D721Med (cell line): ENCODE data around the gene RAB36.

Source experiments
- DNase-seq: peaks from one replicate; pipeline ENCODE4 v3.0.0; 2011; ENCODE audit warnings: low spot score; ENCODE audit not compliant: insufficient read length
- FAIRE-seq: peaks from 2 replicates; lab custom pipeline; 2011; peaks lifted over from hg19 to GRCh38; lab: Jason Lieb, UNC
- TF ChIP-seq, protein P1 (sequence below): IDR thresholded peaks from 2 replicates; pipeline ENCODE4 v1.5.1; 2012; ENCODE audit warnings: mild to moderate bottlenecking, control low read depth; ENCODE audit not compliant: insufficient read depth; ENCODE audit errors: missing control alignments

RAB36 gene

GRCh38 chr22:23144432-23144831 lies 845 bp upstream of the RAB36 start:
- no peak for FAIRE-seq
- DNase-seq: no peak

GRCh38 chr22:23145878-23146470 lies 697 bp downstream of the RAB36 start:
- DNase-seq: no peak
- FAIRE-seq: no peak
- TF ChIP-seq, protein P1, sequence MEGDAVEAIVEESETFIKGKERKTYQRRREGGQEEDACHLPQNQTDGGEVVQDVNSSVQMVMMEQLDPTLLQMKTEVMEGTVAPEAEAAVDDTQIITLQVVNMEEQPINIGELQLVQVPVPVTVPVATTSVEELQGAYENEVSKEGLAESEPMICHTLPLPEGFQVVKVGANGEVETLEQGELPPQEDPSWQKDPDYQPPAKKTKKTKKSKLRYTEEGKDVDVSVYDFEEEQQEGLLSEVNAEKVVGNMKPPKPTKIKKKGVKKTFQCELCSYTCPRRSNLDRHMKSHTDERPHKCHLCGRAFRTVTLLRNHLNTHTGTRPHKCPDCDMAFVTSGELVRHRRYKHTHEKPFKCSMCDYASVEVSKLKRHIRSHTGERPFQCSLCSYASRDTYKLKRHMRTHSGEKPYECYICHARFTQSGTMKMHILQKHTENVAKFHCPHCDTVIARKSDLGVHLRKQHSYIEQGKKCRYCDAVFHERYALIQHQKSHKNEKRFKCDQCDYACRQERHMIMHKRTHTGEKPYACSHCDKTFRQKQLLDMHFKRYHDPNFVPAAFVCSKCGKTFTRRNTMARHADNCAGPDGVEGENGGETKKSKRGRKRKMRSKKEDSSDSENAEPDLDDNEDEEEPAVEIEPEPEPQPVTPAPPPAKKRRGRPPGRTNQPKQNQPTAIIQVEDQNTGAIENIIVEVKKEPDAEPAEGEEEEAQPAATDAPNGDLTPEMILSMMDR: no peak

More at GRCh38 chr22:23144432-23144831, 845 bp upstream of the RAB36 start:
- TF ChIP-seq, protein P1: no peak

GRCh38 chr22:23146478-23147205 lies 1.4 kb downstream of the RAB36 start:
- no peak for DNase-seq
- TF ChIP-seq, protein P1: no peak
- no peak for FAIRE-seq

DNA sequence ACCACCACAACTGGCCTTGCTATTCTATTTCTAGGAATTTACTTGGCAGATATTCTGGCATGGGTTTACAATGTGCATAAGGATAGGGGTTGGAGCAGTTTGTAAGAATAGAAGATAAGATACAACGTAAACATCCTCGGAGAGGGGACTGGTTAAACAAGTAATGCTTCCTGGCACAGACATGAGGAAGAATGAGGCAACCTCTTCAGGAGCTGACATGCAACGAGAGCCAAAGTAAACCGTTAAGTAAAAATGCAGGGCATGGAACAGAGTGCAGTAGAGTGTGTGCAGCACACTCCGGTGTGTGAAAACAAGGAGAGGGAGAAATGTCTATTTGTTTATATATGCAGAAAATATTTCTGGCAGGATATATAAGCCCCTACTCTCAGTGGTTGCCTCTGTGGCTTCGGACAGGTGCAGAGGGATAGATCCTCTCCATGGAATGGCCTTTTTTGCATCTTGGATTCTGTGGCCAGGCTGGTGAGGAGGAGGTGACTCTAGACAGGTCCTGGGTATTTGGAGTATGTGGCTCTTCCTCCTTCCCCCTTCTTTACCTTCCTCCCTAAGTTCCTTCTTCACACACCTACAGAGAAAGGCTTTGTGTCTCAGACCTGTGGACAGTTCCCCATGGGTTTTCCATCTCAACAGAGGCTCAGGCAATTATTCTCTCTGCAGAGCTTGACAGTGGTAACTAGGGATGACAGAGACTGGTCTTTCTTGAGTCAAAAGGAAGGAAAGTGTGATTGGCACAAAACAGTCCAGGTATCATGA lies 2.5 kb downstream of the RAB36 start:
- FAIRE-seq: no peak
- DNase-seq: no peak
- TF ChIP-seq, protein P1: no peak

- DNase-seq (no peak), FAIRE-seq (no peak)
These were observed 4.5 kb downstream of the RAB36 start for GRCh38 chr22:23149743-23150238.

GRCh38 chr22:23150762-23151161 lies 5.5 kb downstream of the RAB36 start:
- TF ChIP-seq, protein P1: no peak
- no peak for FAIRE-seq
- no peak for DNase-seq

More at GRCh38 chr22:23149743-23150238, 4.5 kb downstream of the RAB36 start:
- TF ChIP-seq, protein P1: no peak
